DOHH2 (cell line): ENCODE data around the gene SLCO1B1.
"Not testable (repeated sequence)": the region's sequence is repeated elsewhere in the genome, so short reads cannot be mapped to it uniquely, and the experiment has no call there.

Source experiments
- H3F3A ChIP-seq: fragments of 200-600 bp; sonication (generic), shearing (Covaris generic); 2 replicates; pipeline ENCODE4 v1.6.0; 2016; ENCODE audit warnings: antibody characterized with exemption, mild to moderate bottlenecking; ENCODE audit not compliant: control insufficient read depth, insufficient read depth
- H3K27ac ChIP-seq: fragments of 200-600 bp; sonication (generic); 2 replicates; pipeline ENCODE4 v1.5.1; 2014; ENCODE audit warnings: low read depth, mild to moderate bottlenecking, low read length, moderate library complexity
- H3K27me3 ChIP-seq: fragments of 200-600 bp; sonication (generic); 2 replicates; pipeline ENCODE4 v1.6.1; 2014; ENCODE audit warnings: mild to moderate bottlenecking, low read length, mixed read lengths; ENCODE audit not compliant: control insufficient read depth
- H3K36me3 ChIP-seq: fragments of 200-600 bp; sonication (generic); 2 replicates; pipeline ENCODE4 v1.6.1; 2014; ENCODE audit warnings: mild to moderate bottlenecking, low read length, moderate library complexity, mixed read lengths; ENCODE audit not compliant: control insufficient read depth
- H3K4me1 ChIP-seq: fragments of 200-600 bp; sonication (generic); 2 replicates; pipeline ENCODE4 v1.6.1; 2014; ENCODE audit warnings: mild to moderate bottlenecking, low read length, mixed read lengths; ENCODE audit not compliant: control insufficient read depth
- H3K4me2 ChIP-seq: fragments of 200-600 bp; sonication (generic); 2 replicates; pipeline ENCODE4 v1.6.0; 2014; ENCODE audit warnings: mild to moderate bottlenecking, low read length, moderate library complexity
- H3K4me3 ChIP-seq: fragments of 200-600 bp; sonication (generic); 2 replicates; pipeline ENCODE4 v1.5.1; 2014; ENCODE audit warnings: mild to moderate bottlenecking, low read length, mixed read lengths
- H3K79me2 ChIP-seq: fragments of 200-600 bp; sonication (generic); 2 replicates; pipeline ENCODE4 v1.6.1; 2014; ENCODE audit warnings: mild to moderate bottlenecking, low read length, mixed read lengths; ENCODE audit not compliant: control insufficient read depth
- H3K9me2 ChIP-seq: fragments of 200-600 bp; sonication (generic); replicated peaks from 2 replicates; pipeline ENCODE4 v1.6.1; 2014; ENCODE audit warnings: mild to moderate bottlenecking, low read length, mixed read lengths; ENCODE audit not compliant: control insufficient read depth
- H3K9me3 ChIP-seq: fragments of 200-600 bp; sonication (generic); 2 replicates; pipeline ENCODE4 v1.6.1; 2014; ENCODE audit warnings: antibody characterized with exemption, low read length, mixed read lengths; ENCODE audit not compliant: control insufficient read depth, insufficient read depth
- H4K20me1 ChIP-seq: fragments of 200-600 bp; sonication (generic); 2 replicates; pipeline ENCODE4 v1.6.0; 2014; ENCODE audit warnings: low read depth, mild to moderate bottlenecking, antibody characterized with exemption, low read length, moderate library complexity; ENCODE audit not compliant: control insufficient read depth, insufficient read depth
- CTCF ChIP-seq: fragments of 200-600 bp; sonication (generic); IDR thresholded peaks from one replicate; pipeline ENCODE4 v1.5.1; 2014; ENCODE audit warnings: antibody characterized with exemption, mild to moderate bottlenecking, low read depth, low read length; ENCODE audit not compliant: poor library complexity, severe bottlenecking
- EZH2phosphoT487 ChIP-seq: fragments of 200-600 bp; sonication (generic); IDR thresholded peaks from 2 replicates; pipeline ENCODE4 v1.6.1; 2017; ENCODE audit warnings: borderline replicate concordance, mild to moderate bottlenecking, antibody characterized with exemption, low read length, moderate library complexity, mixed read lengths

SLCO1B1 gene

GRCh38 chr12:21138016-21138415 is 7.0 kb downstream of the SLCO1B1 start:
- Histone ChIP-seq H3K79me2 (no peaks in the 10 kb centered on the region), H3K36me3 (no peaks in the 10 kb centered on the region), H4K20me1 (no peaks in the 10 kb centered on the region), H3K4me2 (no peak overlapping the region), H3K4me1 (no peaks in the 10 kb centered on the region), H3F3A (no peaks in the 10 kb centered on the region), H3K9me3 (no peaks in the 10 kb centered on the region), H3K27ac (no peak overlapping the region), H3K9me2 (no peaks in the 10 kb centered on the region), H3K27me3 (no peaks in the 10 kb centered on the region), H3K4me3 (no peak overlapping the region)
- no peak for TF ChIP-seq CTCF
- TF ChIP-seq EZH2phosphoT487, result no peak

- H4K20me1 ChIP-seq, result no peaks in the 10 kb centered on the region
- no peaks in the 10 kb centered on the region for H3K9me3 ChIP-seq
- no peak overlapping the region for H3K4me2 ChIP-seq
- TF ChIP-seq EZH2phosphoT487, result no peak
- TF ChIP-seq CTCF, result no peak
- H3K79me2 ChIP-seq, result no peaks in the 10 kb centered on the region
- H3K36me3 ChIP-seq, result no peaks in the 10 kb centered on the region
- H3K27me3 ChIP-seq, result no peaks in the 10 kb centered on the region
- no peaks in the 10 kb centered on the region for H3K4me1 ChIP-seq
- no peak overlapping the region for H3K4me3 ChIP-seq
- H3F3A ChIP-seq, result no peaks in the 10 kb centered on the region
- no peak overlapping the region for H3K27ac ChIP-seq
- H3K9me2 ChIP-seq, result no peaks in the 10 kb centered on the region
Observed at GRCh38 chr12:21144309-21144708, 13.3 kb downstream of the SLCO1B1 start.

DNA sequence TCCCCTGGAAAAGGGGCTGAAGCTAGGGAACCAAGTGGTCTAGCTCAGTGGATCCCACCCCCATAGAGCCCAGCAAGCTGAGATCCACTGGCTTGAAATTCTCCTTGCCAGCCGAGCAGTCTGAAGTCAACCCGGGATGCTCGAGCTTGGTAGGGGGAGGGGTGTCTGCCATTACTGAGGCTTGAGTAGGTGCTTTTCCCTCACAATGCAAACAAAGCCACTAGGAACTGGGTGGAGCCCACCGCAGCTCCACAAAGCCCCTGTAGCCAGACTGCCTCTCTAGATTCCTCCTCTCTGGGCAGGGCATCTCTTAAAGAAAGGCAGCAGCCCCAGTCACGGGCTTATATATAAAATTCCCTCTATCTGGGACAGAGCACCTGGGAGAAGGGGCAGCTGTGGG is 18.9 kb downstream of the SLCO1B1 start:
- H3K4me3 ChIP-seq, H3F3A ChIP-seq, H3K27ac ChIP-seq, H4K20me1 ChIP-seq, H3K36me3 ChIP-seq, H3K4me1 ChIP-seq, H3K9me3 ChIP-seq, H3K79me2 ChIP-seq, H3K27me3 ChIP-seq, H3K4me2 ChIP-seq, H3K9me2 ChIP-seq: not testable (repeated sequence)

GRCh38 chr12:21151184-21151583 is 20.2 kb downstream of the SLCO1B1 start:
- H3K27me3 ChIP-seq, result no peaks in the 10 kb centered on the region
- no peaks in the 10 kb centered on the region for H3K79me2 ChIP-seq
- no peak for TF ChIP-seq CTCF
- no peak for TF ChIP-seq EZH2phosphoT487
- no peaks in the 10 kb centered on the region for H3K4me1 ChIP-seq
- no peak overlapping the region for H3K4me2 ChIP-seq
- H3K36me3 ChIP-seq, result no peaks in the 10 kb centered on the region
- H3K9me2 ChIP-seq, result no peaks in the 10 kb centered on the region
- H3K27ac ChIP-seq, result no peak overlapping the region
- H3K4me3 ChIP-seq, result no peak overlapping the region
- no peaks in the 10 kb centered on the region for H3K9me3 ChIP-seq
- no peaks in the 10 kb centered on the region for H3F3A ChIP-seq
- no peaks in the 10 kb centered on the region for H4K20me1 ChIP-seq
